ENCODE data around the gene CKAP2. TPM values are rescaled to one million over a fixed set of nuclear protein-coding genes. Genes with fewer than 3 reads are reported as not detected.
"Not testable (repeated sequence)": the region's sequence is repeated elsewhere in the genome, so short reads cannot be mapped to it uniquely, and the experiment has no call there.

The CKAP2 gene
- total RNA-seq, 1 donor from 2014 or later, result 48.6 TPM

DNA sequence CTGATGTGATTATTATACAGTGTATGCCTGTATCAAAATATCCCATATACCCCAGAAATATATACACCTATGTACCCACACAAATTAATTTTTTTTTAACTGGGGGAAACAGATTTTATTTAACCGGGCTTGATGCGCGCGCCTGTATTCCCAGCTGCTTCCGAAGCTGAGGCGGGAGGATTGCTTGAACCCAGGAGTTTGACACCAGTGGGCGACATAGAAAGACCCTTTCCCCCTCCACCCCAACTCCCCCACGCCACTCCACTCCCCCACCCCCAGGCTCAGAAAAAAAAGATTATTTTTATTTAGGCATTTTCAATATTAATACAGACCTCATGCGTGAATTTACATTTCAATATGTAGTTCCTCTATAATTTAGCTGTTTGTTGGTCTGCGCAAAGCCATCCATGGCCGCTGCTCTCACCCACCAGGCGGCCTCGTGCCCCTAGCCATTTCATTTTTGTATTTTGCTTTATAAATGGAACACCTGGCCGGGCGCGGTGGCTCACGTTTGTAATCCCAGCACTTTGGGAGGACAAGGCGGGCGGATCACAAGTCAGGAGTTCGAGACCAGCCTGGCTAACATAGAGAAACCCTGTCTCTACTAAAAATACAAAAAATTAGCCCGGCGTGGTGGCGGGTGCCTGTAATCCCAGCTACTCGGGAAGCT, 4.0 kb upstream of the CKAP2 start:
- intact Hi-C loops (cut with micrococcal nuclease), result loop anchor here (2.0 to 10.0 kb wide), 4 partner anchors 296 to 634 kb away; partner anchors contain the start of gene NEK3

DNA sequence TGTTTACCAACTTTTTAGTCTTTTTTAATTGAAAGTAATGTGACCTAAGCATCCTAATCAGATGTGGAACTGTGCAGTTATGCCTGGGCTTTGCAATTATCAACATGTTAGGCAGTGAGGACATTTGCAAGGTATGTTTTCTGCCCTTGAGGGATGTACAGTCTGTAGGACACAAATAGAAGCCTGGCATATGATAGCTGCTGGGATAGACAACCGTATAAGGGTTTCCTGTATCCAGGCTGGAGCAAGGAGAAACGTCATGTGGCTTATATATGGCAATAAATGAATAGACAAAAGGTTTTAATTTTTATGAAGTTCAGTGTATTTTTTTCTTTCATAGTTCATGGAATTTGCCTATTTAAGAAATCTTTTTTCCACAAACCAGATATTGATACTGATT, 2.8 kb upstream of the CKAP2 start:
- intact Hi-C loops (cut with micrococcal nuclease), result loop anchor here (5.0 to 10.0 kb wide), 3 partner anchors 298 to 635 kb away; partner anchors contain the start of gene NEK3

DNA sequence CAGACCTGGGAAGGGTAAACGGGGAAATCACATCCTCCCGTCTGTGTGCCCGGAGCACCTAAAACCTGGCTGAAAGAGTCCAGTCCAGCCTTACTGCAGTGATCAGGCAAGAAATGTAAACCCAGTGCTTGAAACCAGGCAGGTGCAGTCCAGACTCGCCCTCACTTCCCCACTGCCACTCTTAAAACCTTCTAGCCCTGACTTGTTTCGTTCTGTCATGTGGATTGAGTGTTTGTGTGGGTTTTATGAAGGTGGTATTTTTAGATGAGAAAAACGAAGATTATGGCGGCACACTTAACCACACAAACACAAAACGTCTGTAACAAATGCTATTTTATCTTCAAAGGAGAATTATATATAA, 839 bp upstream of the CKAP2 start:
- intact Hi-C loops (cut with micrococcal nuclease), result loop anchor here (5.0 to 10.0 kb wide), 3 partner anchors 300 to 637 kb away; partner anchors contain the start of gene NEK3

DNA sequence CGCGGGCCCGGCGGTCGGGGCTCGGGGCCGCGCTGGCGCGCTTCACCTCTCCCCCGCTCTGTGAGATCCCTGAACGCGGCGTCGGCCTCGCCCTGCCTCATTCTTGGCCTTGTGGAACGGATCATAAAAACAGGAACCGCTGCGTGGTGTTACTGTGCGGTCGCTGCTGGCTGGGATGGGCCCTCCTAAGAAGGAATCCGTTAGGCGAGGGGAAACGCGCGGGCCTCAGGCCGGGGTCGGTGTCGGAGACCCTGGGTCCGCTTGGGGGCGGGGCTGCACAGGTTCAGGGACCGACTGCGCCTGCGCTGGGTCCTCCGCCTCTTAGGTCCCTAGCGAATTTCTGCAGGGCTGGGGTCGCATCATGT, 381 bp downstream of the CKAP2 start:
- intact Hi-C loops (cut with micrococcal nuclease), result loop anchor here (1.0 to 10.0 kb wide), 10 partner anchors 162 to 1563 kb away; partner anchors contain the start of genes ALG11, INTS6, NEK3 and SUGT1

DNA sequence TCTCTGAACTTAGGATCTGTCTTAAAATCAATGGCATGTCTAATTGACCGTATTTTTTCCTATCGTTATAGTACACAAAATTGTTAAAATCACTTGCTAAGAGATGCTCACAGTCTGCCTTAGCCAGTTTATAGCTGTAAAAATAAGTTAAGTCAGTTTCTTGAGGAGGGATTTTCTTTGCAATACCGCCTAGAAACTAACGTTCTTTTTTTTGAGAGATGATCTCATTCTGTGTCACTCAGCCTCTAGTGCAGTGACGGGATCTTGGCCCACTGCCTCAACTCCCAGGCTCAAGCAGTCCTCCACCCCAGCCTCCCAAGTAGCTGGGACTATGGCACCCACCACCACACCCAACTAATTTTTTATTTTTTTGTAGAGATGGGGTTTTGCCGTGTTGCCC, 4.4 kb downstream of the CKAP2 start:
- intact Hi-C loops (cut with micrococcal nuclease), result loop anchor here (5.0 to 10.0 kb wide), 3 partner anchors 305 to 1567 kb away; partner anchors contain the start of gene NEK3

DNA sequence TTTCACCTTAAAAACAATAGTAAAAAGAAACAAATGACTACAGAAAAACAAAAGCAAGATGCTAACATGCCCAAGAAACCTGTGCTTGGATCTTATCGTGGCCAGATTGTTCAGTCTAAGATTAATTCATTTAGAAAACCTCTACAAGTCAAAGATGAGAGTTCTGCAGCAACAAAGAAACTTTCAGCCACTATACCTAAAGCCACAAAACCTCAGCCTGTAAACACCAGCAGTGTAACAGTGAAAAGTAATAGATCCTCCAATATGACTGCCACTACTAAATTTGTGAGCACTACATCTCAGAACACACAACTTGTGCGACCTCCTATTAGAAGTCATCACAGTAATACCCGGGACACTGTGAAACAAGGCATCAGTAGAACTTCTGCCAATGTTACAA, 6.0 kb downstream of the CKAP2 start:
- intact Hi-C loops (cut with micrococcal nuclease), result no loop called here

DNA sequence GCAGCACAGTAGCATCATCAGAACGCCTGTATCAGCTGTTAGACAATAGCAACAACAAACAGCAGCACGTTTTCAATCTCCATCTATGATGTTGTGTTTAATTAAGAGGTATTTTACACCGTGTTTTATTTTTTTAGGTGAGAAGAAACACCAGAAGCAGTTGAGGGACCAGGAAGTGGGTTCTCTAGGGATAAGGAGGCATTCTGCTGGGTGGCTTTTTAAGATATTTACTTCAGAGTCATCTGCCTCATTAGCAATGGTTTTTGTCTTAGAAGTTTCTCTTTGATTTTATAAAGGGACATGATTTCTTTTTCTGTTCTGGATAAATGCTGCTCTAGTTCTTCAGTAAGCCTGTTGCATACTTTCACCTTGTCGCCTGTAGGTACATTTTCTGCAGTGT, 8.2 kb downstream of the CKAP2 start:
- intact Hi-C loops (cut with micrococcal nuclease), result no loop called here

DNA sequence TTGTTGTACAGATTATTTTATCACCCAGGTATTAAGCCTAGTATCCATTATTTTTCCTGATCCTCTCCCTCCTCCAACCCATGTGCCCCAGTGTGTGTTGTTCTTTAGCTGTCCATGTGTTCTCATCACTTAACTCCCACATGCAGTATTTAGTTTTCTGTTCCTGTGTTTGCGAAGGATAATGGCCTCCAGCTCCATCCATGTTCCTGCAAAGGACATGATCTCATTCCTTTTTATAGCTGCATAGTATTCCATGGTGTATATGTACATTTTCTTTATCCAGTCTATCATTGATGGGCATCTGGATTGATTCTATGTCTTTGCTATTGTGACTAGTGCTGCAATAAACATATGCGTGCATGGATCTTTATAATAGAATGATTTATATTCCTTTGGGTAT, 13.2 kb downstream of the CKAP2 start:
- intact Hi-C loops (cut with micrococcal nuclease), result not testable (repeated sequence)

DNA sequence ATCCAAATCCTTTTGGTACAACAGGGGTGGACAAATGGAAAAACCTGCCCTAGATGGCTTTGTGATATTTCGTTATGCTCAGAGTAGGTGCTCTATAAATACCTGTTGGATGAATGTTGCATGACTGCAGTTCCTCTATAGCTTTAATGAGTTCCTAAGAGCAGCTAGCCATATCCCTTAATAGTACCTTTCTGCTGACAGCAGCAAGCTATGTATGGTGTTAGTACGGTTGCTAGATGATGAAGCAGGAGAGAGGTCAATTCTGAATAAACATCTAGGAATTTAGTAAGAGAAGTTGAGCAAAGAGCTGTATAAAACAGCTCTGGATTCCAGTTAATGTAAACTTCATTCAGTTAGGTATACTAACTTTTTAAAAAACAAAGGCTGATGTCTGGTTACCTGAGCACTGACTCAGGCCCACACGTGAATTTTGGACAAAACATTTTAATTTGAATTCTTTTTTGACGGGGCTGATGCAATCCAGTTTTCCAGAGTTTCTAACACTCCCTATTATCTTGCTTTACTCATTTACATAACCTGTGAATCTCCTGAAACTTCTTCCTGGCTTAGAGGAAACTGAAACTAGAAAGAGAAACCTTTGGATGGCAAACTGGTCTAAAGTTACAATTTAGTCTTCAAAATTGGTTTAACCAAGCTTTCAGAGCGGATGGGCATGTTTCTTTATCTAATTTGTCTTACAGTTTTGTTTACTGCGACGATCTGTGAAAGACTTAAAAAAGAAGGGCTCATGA, 25.6 kb downstream of the CKAP2 start:
- intact Hi-C loops (cut with micrococcal nuclease), result not testable (repeated sequence)

DNA sequence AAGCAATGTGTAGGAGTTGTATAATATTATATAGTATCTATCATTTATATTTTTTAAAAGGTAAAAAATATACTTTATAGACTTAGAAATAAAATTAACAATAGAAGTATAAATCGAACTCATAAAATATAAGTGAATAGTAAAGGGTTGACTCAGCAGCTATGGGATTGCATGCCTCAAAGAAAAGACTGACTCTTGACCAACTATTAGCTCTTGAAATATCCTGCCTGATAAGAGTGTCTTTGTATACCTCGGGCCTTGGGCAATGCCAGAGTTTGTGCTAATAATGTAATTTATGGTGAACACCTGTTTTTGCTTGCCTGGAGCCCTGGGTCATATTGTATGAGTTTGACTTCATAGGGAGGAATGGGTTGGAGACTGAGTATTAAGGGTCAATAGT, 31.8 kb downstream of the CKAP2 start:
- intact Hi-C loops (cut with micrococcal nuclease), result not testable (repeated sequence)

DNA sequence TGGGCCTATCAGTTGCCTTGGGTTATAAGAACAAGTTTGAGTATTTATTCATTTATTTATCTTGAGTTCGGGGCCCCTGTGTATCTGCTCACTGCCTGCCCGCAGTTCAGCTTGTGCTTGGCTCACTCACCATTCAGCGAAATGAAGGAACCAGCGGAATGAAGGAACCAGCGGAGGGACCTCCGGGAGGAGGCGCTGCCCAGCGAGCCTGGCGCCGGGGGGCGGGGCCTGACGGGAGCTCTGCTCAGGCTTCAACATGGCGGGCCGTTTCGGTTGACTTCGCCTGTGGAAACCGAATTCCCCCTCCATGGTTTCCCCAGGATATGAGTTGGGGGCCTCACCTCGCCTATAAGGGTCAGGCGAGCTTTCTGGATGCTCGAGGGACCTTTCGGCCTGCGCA, 33.5 kb downstream of the CKAP2 start:
- intact Hi-C loops (cut with micrococcal nuclease), result not testable (repeated sequence)

DNA sequence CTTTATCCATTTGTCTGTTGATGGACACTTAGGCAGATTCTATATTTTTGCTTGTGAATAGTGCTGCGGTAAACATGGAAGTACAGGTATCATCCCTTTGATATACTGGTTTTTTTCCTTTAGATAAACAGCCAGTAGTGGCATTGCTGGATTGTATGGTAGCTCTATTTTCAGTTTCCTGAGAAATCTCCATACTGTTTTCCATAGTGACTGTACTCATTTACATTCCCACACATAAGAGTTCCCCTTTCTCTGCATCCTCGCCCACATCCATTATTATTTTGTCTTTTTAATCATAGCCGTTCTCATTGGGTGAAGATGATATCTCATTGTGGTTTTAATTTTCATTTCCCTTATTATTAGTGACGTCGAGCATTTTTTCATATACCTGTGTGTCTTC, 35.7 kb downstream of the CKAP2 start:
- intact Hi-C loops (cut with micrococcal nuclease), result not testable (repeated sequence)

DNA sequence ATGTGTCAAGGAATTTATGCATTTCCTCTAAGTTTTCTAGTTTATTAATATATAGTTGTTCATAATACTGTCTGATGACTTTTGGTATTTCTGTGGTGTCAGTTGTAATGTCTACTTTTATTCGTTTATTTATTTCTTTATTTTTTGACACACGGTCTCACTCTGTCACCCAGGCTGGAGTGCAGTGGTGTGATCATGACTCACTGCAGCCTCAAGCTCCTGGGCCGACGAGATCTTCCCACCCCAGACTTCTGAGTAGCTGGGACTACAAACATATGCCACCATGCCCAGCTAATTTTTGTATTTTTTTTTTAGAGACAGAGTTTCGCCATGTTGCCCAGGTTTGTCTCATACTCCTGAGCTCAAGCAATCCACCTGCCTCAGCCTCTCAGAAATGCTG, 39.0 kb downstream of the CKAP2 start:
- intact Hi-C loops (cut with micrococcal nuclease), result not testable (repeated sequence)

DNA sequence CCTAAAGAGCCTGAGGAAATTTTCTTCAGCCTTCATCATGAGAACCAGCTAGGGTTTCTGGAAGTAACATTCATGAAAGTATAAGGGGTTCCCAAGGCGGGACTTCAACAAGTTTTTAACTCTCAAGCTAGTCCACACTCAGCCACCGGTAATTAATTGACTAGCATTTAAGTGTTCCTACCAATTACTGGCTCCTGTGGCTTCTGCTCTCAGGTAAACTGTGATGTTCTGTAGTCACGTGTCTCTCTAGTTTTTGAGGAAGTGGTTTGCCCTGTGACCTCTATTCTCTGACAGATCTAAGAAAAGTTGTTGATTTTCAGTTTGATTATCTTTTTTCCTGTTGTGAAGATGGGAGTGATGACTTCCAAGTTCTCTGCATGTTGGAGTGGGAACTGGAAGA, 42.7 kb downstream of the CKAP2 start:
- intact Hi-C loops (cut with micrococcal nuclease), result not testable (repeated sequence)

DNA sequence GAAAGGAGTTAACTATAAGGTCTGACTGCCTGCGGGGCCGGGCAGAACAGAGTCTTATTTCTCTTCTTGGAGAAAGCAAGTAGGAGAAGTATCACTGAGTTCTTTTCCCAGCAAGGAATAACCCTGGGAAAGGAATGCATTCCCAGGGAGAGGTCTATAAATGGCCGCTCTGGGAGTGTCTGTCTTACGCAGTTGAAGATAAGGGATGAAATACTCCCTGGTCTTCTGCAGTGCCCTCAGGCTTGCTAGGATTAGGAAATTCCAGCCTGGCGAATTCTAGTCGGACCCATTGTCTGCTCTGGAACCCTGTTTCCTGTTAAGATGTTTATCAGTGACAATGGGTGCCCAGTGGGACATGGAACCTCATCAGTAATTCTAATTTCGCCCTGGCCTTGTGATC, 47.0 kb downstream of the CKAP2 start:
- intact Hi-C loops (cut with micrococcal nuclease), result not testable (repeated sequence)

DNA sequence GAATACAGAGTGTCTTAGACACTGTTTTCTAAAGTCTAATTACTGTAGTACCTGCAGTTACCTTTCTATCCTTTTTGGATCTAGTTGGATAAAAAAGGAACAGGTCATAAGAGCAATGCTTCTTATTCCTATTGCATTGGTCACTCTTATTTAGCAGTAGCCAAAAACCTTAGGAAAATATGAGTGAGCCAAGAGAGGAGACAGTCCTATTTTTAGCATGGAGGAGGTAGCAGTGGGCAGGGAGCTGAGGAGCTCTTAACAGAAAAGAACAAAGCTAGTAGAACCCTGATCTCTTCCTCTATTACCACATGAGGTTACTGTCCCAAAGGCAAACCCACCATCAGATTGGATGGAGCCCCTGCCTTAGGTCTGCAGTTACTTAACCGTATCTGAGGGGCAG, 50.6 kb downstream of the CKAP2 start:
- intact Hi-C loops (cut with micrococcal nuclease), result not testable (repeated sequence)

DNA sequence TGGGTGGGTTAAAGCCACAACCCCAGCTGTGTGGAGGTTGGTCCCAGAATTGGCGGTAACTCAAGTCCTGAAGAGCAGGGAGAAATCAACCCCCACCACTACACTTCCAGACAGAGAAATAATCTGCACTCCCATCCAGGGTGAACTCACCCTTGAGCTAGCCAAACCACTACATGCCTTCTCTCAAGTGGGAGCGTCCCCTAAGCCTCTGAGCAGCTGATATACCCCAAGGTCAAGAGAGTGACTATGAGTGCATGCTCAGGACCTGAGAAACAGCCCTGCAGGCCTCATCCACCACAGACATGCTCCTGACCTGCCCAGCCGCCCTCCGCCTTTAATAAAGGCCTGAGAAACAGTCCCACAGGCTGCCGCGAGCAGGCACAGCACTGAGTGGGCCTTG, 54.3 kb downstream of the CKAP2 start:
- intact Hi-C loops (cut with micrococcal nuclease), result not testable (repeated sequence)

DNA sequence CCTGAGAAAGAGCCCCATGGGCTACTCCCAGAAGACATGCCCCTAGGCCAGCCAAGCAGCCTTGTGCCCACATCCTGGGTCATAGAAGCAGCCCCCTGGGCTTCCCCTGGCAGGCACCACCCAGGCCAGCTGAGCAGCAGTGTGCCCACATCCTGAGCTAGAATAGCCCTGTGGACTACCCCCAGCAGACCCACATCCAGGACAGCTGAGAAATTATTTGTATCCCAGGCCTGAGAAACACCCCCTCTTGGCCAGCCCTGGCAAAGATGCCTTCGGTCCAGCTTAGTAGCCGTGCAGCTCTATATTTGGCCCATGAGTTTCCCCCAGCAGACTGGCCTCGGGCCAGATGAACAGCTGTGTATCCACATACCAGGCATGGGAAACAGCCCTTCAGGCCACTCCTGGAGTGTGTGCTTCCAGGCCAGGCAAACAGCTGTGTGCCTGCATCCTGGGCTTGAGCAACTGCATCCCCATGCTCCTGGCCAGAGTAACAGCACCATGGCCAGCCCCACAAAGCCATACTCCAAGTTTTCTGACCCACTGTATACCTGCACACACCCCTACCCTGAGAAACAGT, 55.0 kb downstream of the CKAP2 start:
- intact Hi-C loops (cut with micrococcal nuclease), result not testable (repeated sequence)

DNA sequence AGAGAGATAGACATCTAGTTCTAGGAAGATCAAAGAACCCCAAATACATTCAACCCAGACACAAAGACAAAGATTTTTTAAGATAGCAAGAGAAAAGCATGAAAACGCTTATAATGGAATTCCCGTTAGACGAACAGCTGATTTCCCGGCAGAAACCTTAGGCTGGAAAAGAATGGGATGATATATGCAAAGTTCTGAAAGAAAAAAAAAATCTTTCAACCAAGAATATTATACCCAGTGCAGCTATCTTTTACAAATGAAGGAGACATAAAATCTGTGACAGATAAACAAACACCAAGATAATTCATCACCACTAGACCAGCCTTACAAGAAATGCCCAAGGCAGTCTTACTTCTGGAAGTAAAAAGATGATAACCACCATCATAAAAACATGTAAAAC, 56.3 kb downstream of the CKAP2 start:
- intact Hi-C loops (cut with micrococcal nuclease), result not testable (repeated sequence)

DNA sequence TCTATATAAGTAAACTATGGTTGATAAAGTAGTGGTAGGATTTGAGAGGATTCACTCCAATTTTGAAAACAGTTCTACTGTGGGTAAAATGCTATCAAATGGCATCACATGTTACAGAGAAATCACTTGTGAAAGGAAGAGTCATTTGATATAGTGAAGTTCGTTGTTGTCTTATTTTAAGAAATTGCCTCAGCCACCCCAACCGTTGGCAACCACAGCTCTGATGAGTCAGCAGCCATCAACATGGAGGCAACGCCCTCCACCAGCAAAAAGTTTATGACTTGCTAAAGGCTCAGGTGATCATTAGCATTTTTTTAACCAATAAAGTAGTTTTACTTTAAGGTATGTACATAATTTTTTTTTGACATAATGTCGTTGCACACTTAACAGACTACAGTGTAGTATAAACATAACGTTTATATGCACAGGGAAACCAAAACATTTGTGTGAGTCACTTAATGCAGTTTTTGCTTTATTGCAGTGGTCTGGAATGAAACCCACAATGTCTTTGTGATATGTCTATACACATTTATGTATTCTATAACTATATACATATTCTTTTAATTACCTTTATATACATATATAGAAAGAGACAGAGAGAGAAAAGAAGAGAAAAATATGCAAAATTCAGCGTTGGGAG, 58.8 kb downstream of the CKAP2 start:
- intact Hi-C loops (cut with micrococcal nuclease), result not testable (repeated sequence)

DNA sequence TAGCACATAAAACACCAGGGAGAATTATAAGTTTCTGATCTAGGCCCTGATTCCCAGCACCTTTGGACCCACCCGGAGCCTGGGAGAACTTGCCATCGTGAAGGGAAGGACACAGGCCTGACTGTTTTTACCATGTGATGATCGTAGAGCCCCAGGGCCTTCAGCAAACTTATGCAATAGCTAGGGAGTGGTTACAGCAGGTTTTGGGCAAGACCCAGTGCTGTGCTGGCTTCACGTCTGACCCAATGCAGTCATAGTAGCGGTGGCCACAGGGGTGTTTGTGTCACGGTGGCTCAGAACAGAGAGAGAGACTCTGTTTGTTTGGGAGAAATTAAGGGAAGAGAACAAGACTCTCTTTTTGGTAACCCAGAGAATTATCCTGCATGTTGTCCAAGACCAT, 68.0 kb downstream of the CKAP2 start:
- intact Hi-C loops (cut with micrococcal nuclease), result not testable (repeated sequence)
